H1 (cell line): ENCODE data around the gene CDYL. TPM values are rescaled to one million over a fixed set of nuclear protein-coding genes. Genes with fewer than 3 reads are reported as not detected.

Experiments
- CTCF ChIA-PET: fragments of 300-600 bp; sonication (Branson Sonifier 250); formaldehyde crosslinking; loops from one replicate; lab custom pipeline; 2021; ENCODE audit not compliant: partially characterized antibody; lab: Charles Lee
- POLR2A ChIA-PET: fragments of 300-600 bp; sonication (Branson Sonifier 250); formaldehyde crosslinking; loops from one replicate; lab custom pipeline; 2021; ENCODE audit warnings: inconsistent platforms; ENCODE audit not compliant: partially characterized antibody; lab: Charles Lee
- DNase-seq, 2 experiments: peaks; one replicate each; pipeline versions ENCODE4 v3.0.0 to v3.0.0-alpha.2; 2010 to 2022; ENCODE audit warnings: low spot score in 2 of 2, low read depth in 1 of 2, mixed read lengths in 1 of 2
- FAIRE-seq: peaks from 2 replicates; lab custom pipeline; 2011; peaks lifted over from hg19 to GRCh38; lab: Jason Lieb, UNC
- H2AFZ ChIP-seq: 2 replicates; pipeline ENCODE4 v1.8.1; 2012; ENCODE audit warnings: low read length, inconsistent platforms
- H2AK5ac ChIP-seq: 2 replicates; pipeline ENCODE4 v1.6.1; 2013; ENCODE audit warnings: low read depth, low read length
- H2BK120ac ChIP-seq: replicated peaks from 2 replicates; pipeline ENCODE3; 2013; ENCODE audit warnings: low read depth, low read length, inconsistent platforms
- H2BK12ac ChIP-seq: 2 replicates; pipeline ENCODE4 v1.6.1; 2013; ENCODE audit warnings: low read depth, low read length
- H2BK15ac ChIP-seq: 2 replicates; pipeline ENCODE4 v1.6.1; 2013; ENCODE audit warnings: low read length
- H2BK20ac ChIP-seq: 2 replicates; pipeline ENCODE4 v1.6.1; 2013; ENCODE audit warnings: low read length
- H2BK5ac ChIP-seq: 2 replicates; pipeline ENCODE4 v1.6.1; 2013; ENCODE audit warnings: low read depth, low read length
- H3K14ac ChIP-seq: 2 replicates; pipeline ENCODE4 v1.6.1; 2013; ENCODE audit warnings: inconsistent platforms; ENCODE audit not compliant: insufficient read length
- H3K18ac ChIP-seq: 2 replicates; pipeline ENCODE4 v1.6.1; 2013; ENCODE audit warnings: low read length; ENCODE audit errors: extremely low read depth
- H3K23ac ChIP-seq: 2 replicates; pipeline ENCODE4 v1.6.1; 2013; ENCODE audit warnings: inconsistent platforms; ENCODE audit not compliant: insufficient read length
- H3K23me2 ChIP-seq: 2 replicates; pipeline ENCODE4 v1.6.1; 2013; ENCODE audit warnings: low read depth, low read length
- H3K27ac ChIP-seq: 2 replicates; pipeline ENCODE4 v1.6.1; 2011; ENCODE audit warnings: low read depth, low read length, inconsistent platforms
- H3K27me3 ChIP-seq, 4 experiments: replicated peaks in 1 of 4; 1 replicate in 1 of 4; 2 replicates in 3 of 4; pipeline versions ENCODE4 v1.6.1 to v1.8.1; 2011 to 2013; ENCODE audit warnings: low read length in 3 of 4, mild to moderate bottlenecking in 3 of 4, inconsistent platforms in 2 of 4, mixed read lengths in 2 of 4, moderate library complexity in 1 of 4; ENCODE audit not compliant: control insufficient read depth in 3 of 4, insufficient read depth in 3 of 4; ENCODE audit errors: extremely low read depth in 1 of 4
- H3K36me3 ChIP-seq, 4 experiments: 2 replicates each; pipeline versions ENCODE4 v1.6.1 to v1.8.1; 2011 to 2013; ENCODE audit warnings: mild to moderate bottlenecking in 4 of 4, low read length in 3 of 4, moderate library complexity in 2 of 4, control low read depth in 1 of 4, inconsistent platforms in 1 of 4; ENCODE audit not compliant: insufficient read depth in 4 of 4, control insufficient read depth in 2 of 4
- H3K4ac ChIP-seq: replicated peaks from 2 replicates; pipeline ENCODE3; 2013; ENCODE audit warnings: low read length, low read depth, mixed read lengths, inconsistent platforms; ENCODE audit not compliant: insufficient read length
- H3K4me1 ChIP-seq, 4 experiments: replicated peaks in 1 of 4; 1 replicate in 1 of 4; 2 replicates in 3 of 4; pipeline versions ENCODE4 v1.6.1 to v1.8.1; 2011 to 2013; ENCODE audit warnings: low read length in 3 of 4, inconsistent platforms in 2 of 4, mixed read lengths in 1 of 4; ENCODE audit not compliant: insufficient read depth in 4 of 4, control insufficient read depth in 3 of 4
- H3K4me2 ChIP-seq, 2 experiments: 2 replicates each; pipeline versions ENCODE4 v1.6.1 to v1.8.1; 2011 to 2013; ENCODE audit warnings: low read depth in 2 of 2, low read length in 2 of 2, control low read depth in 1 of 2, inconsistent platforms in 1 of 2, mild to moderate bottlenecking in 1 of 2; ENCODE audit not compliant: insufficient read depth in 1 of 2
- H3K4me3 ChIP-seq, 4 experiments: fragments of 200-600, 300-600 bp in 1 of 4; sonication (generic), shearing (Covaris generic), sonication (Bioruptor Twin) in 1 of 4; 2 replicates each; pipeline versions ENCODE4 v1.5.1 to v1.8.1; 2011 to 2016; ENCODE audit warnings: low read length in 4 of 4, low read depth in 3 of 4, control low read depth in 2 of 4, inconsistent platforms in 2 of 4, mild to moderate bottlenecking in 2 of 4, mixed read lengths in 1 of 4, moderate library complexity in 1 of 4; ENCODE audit not compliant: insufficient read depth in 2 of 4; ENCODE audit errors: extremely low read depth in 1 of 4
- H3K56ac ChIP-seq: replicated peaks from 2 replicates; pipeline ENCODE3; 2013; ENCODE audit warnings: low read depth, mild to moderate bottlenecking, mixed read lengths, low read length, inconsistent platforms; ENCODE audit not compliant: insufficient read length
- H3K79me1 ChIP-seq: 2 replicates; pipeline ENCODE4 v1.6.1; 2013; ENCODE audit warnings: low read depth, low read length, control low read depth
- H3K79me2 ChIP-seq, 2 experiments: 2 replicates each; pipeline versions ENCODE4 v1.6.1 to v1.8.1; 2012 to 2013; ENCODE audit warnings: low read length in 2 of 2, mild to moderate bottlenecking in 2 of 2, inconsistent platforms in 1 of 2; ENCODE audit not compliant: insufficient read depth in 2 of 2, control insufficient read depth in 1 of 2
- H3K9ac ChIP-seq, 4 experiments: replicated peaks in 1 of 4; 1 replicate in 1 of 4; 2 replicates in 3 of 4; pipeline versions ENCODE4 v1.6.1 to v1.8.1; 2011 to 2013; ENCODE audit warnings: low read depth in 3 of 4, low read length in 3 of 4, control low read depth in 2 of 4, mild to moderate bottlenecking in 2 of 4, moderate library complexity in 2 of 4, inconsistent platforms in 1 of 4; ENCODE audit errors: extremely low read depth in 1 of 4
- H3K9me3 ChIP-seq, 2 experiments: 2 replicates each; pipeline versions ENCODE4 v1.6.1 to v1.8.1; 2012 to 2013; ENCODE audit warnings: mild to moderate bottlenecking in 2 of 2, moderate library complexity in 2 of 2, control low read depth in 1 of 2, inconsistent platforms in 1 of 2, low read depth in 1 of 2, low read length in 1 of 2, mixed read lengths in 1 of 2; ENCODE audit not compliant: insufficient read depth in 2 of 2
- H4K20me1 ChIP-seq, 2 experiments: replicated peaks in 1 of 2; 2 replicates each; pipeline versions ENCODE3 to v1.8.1; 2011 to 2013; ENCODE audit warnings: inconsistent platforms in 2 of 2, low read length in 2 of 2, mild to moderate bottlenecking in 1 of 2; ENCODE audit not compliant: insufficient read depth in 2 of 2, control insufficient read depth in 1 of 2
- H4K5ac ChIP-seq: 2 replicates; pipeline ENCODE4 v1.6.1; 2013; ENCODE audit warnings: low read length, low read depth, mixed read lengths, inconsistent platforms; ENCODE audit not compliant: insufficient read length
- H4K8ac ChIP-seq: 2 replicates; pipeline ENCODE4 v1.8.0; 2013; ENCODE audit warnings: mild to moderate bottlenecking, moderate library complexity, low read length, inconsistent platforms; ENCODE audit not compliant: insufficient read depth; ENCODE audit errors: extremely low read depth
- H4K91ac ChIP-seq: replicated peaks from 2 replicates; pipeline ENCODE3; 2013; ENCODE audit warnings: low read length, mixed read lengths, inconsistent platforms; ENCODE audit not compliant: insufficient read length
- BRCA1 ChIP-seq: IDR thresholded peaks from 2 replicates; pipeline ENCODE4 v1.6.1; 2012; ENCODE audit warnings: low read depth, low read length, improper control_type of control experiment
- POLR2AphosphoS5 ChIP-seq: IDR thresholded peaks from 2 replicates; pipeline ENCODE4 v1.6.1; 2011; ENCODE audit warnings: low read depth, low read length
- WGBS, 2 experiments: shearing (Covaris generic) in 1 of 2; methylation state at CpG; one replicate each; pipeline versions ENCODE4 v1.1.6 to v1.1.7; 2013 to 2015; ENCODE audit warnings: low lambda C conversion rate in 2 of 2, mixed read lengths in 2 of 2, inconsistent platforms in 1 of 2, low coverage in 1 of 2, missing lambda C conversion rate in 1 of 2; ENCODE audit not compliant: insufficient replicate concordance in 2 of 2, insufficient coverage in 1 of 2, insufficient read length in 1 of 2; ENCODE audit errors: extremely low coverage in 1 of 2, missing lambda C conversion rate in 1 of 2; 5-methylcytosine and 5-hydroxymethylcytosine counted together
- polyA plus RNA-seq, 7 experiments: library from polyadenylated mRNA; depleted of rRNA in 3 of 7; stranded (reverse) in 5 of 7; unstranded in 2 of 7; fragments of >200 nt in 5 of 7; fragments of 200-250 nt in 2 of 7; gene quantifications; 1 replicate in 5 of 7; 2 replicates in 1 of 7; 4 replicates in 1 of 7; pipeline versions ENCODE4 v1.2.1 to v1.2.3, GENCODE V29; 2011 to 2013; ENCODE audit warnings: missing spikeins in 2 of 7, mixed read lengths in 2 of 7
- total RNA-seq: library from RNA; stranded (reverse); fragmentation: NEBNext Ultra II Directional; extraction: Animal tissue kit (Norgen Biotek cat#: 25700); gene quantifications from 2 replicates; pipeline ENCODE4 v1.2.1, GENCODE V29; 2021

The CDYL gene
- total and polyA plus RNA-seq, 2 of the 8 experiments (the other 6 are each of a cell fraction or from before 2014, with no cell fraction given), result 56.4 to 119 TPM

DNA sequence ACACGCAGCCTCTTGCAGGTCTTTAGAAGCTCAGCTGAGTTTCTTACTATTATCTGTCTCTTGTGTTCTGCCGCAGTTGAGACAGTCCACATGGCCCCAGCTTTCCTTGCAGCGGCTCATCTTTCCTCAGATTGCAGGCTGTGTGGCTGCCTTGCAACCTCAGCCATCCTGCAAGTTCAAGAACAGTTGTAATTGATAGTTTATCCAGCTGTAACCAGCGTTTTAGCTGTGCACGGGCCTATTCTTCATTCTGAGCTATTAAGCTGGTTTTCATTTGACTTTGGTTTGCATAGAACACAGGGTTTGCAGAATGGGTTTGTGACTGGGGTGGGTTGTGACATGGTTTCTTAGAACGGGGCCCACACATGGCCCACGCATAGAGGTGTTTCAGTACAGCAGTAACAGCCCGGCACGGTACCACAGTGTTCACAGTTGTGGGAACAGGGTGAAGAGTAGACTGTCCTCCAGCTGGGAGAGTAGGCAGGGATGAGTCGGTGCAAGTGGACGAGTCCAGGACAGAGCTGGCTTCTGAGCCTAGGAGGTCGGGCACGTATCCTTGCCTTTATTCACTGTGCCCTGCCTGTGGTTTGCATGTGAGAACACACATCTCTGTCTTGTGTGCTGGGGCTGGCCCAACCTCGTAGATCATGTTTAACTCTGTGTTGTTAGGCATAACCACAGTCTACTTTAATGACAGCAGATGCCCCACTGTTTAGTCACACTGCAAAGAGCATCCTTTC is 138.4 kb downstream of the CDYL start:
- DNase-seq (no peak), FAIRE-seq (no peak)
- no peak overlapping the region for H3K9ac ChIP-seq
- CTCF ChIA-PET, result interaction anchor here (0.9 to 1.2 kb wide), 4 partner anchors 17 to 42 kb away, joined by 3 to 4 read pairs (median 3); no protein-coding TSS in a partner anchor
- 82% methylated on average over 14 of the region's 14 CpGs; no CpG with 5 or more reads in 1 of the 2 experiments for WGBS, 2 experiments
- H3K4ac ChIP-seq, result no peak overlapping the region
- H4K20me1 ChIP-seq, result peaks cover 32 to 35% of the 10 kb centered on the region in 2 experiments
- H4K91ac ChIP-seq, result no peak overlapping the region
- H4K8ac ChIP-seq, result no peak overlapping the region
- no peak overlapping the region for H2AK5ac ChIP-seq
- no peak overlapping the region for H3K56ac ChIP-seq
- no peak overlapping the region for H3K4me3 ChIP-seq
- no peak overlapping the region for H4K5ac ChIP-seq
- peak overlapping the region; percentile 62 for H2BK5ac ChIP-seq
- H2BK15ac ChIP-seq, result no peak overlapping the region
- peak overlapping the region in 1 of 2 experiments; percentile 2; a peak in 1 of 4 replicates for H3K4me2 ChIP-seq
- H3K23me2 ChIP-seq, result no peaks in the 10 kb centered on the region
- no peak overlapping the region for H3K14ac ChIP-seq
- H3K9me3 ChIP-seq, result no peaks in the 10 kb centered on the region
- H3K79me2 ChIP-seq, result peaks cover 9 to 97% of the 10 kb centered on the region in 2 experiments
- POLR2A ChIA-PET, result no interaction called here
- peaks cover 8 to 31% (median 16%) of the 10 kb centered on the region in 4 experiments; a peak in 6 of 7 replicates for H3K4me1 ChIP-seq
- no peak overlapping the region for H3K23ac ChIP-seq
- H3K27me3 ChIP-seq, result no peaks in the 10 kb centered on the region
- no peak overlapping the region for H3K27ac ChIP-seq
- TF ChIP-seq BRCA1, result no peak
- TF ChIP-seq POLR2AphosphoS5, result peak; percentile 36; the same call in 1 of the 2 replicates
- H2BK12ac ChIP-seq, result no peak overlapping the region
- H2BK20ac ChIP-seq, result no peak overlapping the region
- H2AFZ ChIP-seq, result no peak overlapping the region
- H3K79me1 ChIP-seq, result peaks cover 18% of the 10 kb centered on the region
- H3K36me3 ChIP-seq, result peaks cover 0 to 5% (median 0%) of the 10 kb centered on the region in 4 experiments; a peak in 2 of 8 replicates
- H3K18ac ChIP-seq, result 0 out of 2 replicates have a peak overlapping the region, but pooled peaks have one; percentile 56
- H2BK120ac ChIP-seq, result no peak overlapping the region
